Activated CD4-positive, CD25-positive, alpha-beta regulatory T cell treated with anti-CD3 and anti-CD28 coated beads, Interleukin-2, amount 50 U/mL, for 72 hours (primary cell): ENCODE data around the gene C10orf143.
"Not testable (repeated sequence)": the region's sequence is repeated elsewhere in the genome, so short reads cannot be mapped to it uniquely, and the experiment has no call there.

Experiments
- DNase-seq: peaks from one replicate; pipeline ENCODE4 v3.0.0; 2021

The C10orf143 gene

GRCh38 chr10:130027716-130028464 is 82.7 kb downstream of the C10orf143 start:
- no peak for DNase-seq

- no peak for DNase-seq
Observed at GRCh38 chr10:130026670-130027456, 83.8 kb downstream of the C10orf143 start.

GRCh38 chr10:130025811-130026485 is 84.7 kb downstream of the C10orf143 start:
- no peak for DNase-seq

- DNase-seq, result no peak
Observed at GRCh38 chr10:130025326-130025725, 85.3 kb downstream of the C10orf143 start.

GRCh38 chr10:130024779-130025325 is 85.8 kb downstream of the C10orf143 start:
- no peak for DNase-seq

DNA sequence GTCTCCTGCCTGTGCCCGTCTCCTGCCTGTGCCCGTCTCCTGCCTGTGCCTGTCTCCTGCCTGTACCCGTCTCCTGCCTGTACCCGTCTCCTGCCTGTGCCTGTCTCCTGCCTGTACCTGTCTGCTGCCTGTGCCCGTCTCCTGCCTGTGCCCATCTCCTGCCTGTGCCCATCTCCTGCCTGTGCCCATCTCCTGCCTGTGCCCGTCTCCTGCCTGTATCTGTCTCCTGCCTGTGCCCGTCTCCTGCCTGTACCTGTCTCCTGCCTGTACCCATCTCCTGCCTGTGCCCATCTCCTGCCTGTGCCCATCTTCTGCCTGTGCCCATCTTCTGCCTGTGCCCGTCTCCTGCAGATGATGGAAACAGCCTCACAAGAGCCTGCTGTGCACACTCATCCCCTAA is 86.3 kb downstream of the C10orf143 start:
- DNase-seq, result not testable (repeated sequence)

GRCh38 chr10:130023454-130024230 is 87.0 kb downstream of the C10orf143 start:
- no peak for DNase-seq

DNA sequence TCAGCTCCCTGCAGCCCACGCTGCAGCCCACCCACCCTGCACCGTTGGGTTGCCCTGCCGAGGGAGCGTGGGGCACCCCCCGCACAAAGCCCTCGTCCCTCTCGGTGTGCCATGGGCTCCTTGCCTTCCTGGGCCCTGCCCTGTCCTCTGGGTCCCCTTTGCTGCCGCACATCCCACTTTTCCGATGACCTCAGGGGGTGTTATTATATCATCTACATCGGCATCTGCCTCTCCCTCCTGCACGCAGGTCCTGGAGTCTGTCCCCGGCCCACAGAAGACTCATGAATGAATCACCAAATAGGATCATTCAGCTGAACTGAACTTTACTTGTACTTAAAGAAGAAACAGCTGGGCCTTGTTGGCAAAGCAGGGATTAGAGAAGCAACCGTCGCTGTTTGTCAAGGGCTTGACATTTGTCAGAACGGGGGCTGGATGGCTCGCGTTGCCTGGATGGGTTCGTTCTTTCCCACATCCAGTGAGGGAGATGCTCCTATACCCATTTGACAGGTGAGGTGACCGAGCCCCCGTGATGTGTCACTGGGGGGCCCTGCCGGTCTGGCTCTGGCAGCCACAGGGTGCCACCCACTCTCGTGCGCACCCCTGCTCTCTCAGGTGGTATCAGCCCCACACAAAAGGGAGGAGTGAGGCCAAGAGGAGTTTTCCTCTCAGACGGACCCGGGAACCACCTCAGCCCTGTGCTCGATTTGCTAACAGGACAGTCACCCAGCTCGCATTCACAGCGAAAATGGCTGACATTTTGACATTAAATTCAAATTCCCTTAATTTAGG is 87.9 kb downstream of the C10orf143 start:
- DNase-seq, result no peak

DNA sequence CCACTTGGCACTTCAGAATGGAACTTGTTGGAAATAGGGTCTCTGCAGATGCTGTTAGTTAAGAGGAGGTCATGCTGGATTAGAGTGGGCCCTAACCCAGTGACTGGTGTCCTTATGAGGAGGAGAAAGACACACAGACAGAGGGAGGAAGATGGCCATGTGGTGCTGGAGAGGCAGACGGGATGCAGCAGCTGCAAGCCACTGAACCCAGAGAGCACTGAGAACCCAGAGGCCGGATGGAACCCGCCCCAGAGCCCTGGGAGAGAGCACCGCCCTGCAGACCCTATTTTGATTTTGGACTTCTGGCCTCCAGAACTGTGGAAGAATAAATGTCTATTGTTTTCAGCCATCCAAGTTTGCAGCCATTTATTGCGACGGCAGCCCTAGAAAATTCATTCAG is 88.5 kb downstream of the C10orf143 start:
- no peak for DNase-seq

- DNase-seq, result no peak
Observed at GRCh38 chr10:130021383-130021950, 89.2 kb downstream of the C10orf143 start.

- DNase-seq, result no peak
Observed at GRCh38 chr10:130020651-130021382, 89.8 kb downstream of the C10orf143 start.

GRCh38 chr10:130018730-130019185 is 91.9 kb downstream of the C10orf143 start:
- no peak for DNase-seq

- no peak for DNase-seq
Observed at GRCh38 chr10:130018265-130018664, 92.4 kb downstream of the C10orf143 start.

GRCh38 chr10:130017631-130018022 is 93.0 kb downstream of the C10orf143 start:
- no peak for DNase-seq

GRCh38 chr10:130016993-130017630 is 93.5 kb downstream of the C10orf143 start:
- DNase-seq, result no peak

- DNase-seq, result no peak
Observed at GRCh38 chr10:130016095-130016494, 94.5 kb downstream of the C10orf143 start.

DNA sequence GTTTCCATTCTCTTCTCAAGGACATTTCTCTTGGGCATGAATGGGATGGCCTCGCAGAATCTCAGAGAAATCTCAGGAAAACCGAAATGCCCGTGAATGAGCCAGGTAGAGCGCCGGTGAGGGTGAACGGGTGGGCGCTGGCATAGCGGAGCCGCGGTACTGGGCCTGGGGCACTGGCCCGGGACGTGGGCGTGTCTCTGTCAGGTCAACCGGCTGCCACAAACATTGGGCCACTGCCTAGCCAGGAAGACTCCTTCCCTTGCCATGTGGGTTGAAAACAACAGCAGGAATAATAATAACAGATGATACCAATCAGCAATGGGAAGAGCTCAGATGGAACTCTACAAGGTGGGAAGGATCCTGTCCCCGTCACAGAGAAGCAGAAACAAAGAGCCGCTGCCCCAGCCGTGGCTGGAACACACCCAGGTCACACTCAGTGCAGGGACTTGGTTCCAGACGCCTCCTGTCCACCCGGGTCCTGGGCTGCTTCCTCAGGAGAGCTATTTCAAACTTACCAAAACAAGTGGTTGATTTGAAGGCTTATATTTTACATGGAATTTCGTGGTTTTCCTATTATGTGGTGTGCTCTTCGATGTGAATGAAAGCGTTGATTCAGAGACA is 95.4 kb downstream of the C10orf143 start:
- no peak for DNase-seq

DNA sequence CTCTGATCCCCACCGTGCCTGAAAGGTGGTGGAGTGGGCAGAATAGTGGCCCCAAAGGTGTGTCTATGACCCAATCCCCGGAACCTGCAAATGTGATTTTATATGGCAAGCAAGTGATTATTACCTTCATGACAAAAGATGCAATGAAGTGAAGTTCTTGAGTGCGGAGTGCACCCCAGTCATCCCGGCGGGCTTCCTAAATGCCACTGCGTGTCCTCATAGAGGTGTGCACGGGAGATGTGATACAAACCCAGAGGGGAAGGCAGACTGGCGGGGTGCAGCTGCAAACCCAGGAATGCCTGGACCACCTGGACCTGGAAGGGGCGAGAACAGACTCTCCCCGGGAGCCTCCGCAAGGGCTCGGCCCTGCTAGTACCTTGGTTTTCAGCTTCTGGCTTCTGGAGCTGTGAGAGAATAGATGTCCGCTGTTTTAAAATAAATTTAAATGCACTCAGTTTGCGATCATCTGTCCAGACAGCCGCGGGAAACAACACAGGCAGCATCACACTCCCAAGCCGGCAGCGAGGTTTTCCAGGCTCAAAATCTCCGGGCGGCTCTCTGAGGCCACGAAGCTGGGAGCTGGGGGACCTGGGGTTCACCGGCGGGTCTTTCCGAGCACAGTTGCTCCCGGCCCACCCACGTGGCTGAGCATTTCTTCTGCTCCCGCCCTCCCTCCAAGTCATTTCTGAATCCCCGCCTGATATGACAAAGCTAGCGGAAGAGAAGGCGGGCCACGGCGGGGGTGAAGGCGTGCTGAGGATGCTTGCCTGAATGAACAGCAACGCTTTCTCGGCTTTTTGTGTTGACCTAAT is 96.2 kb downstream of the C10orf143 start:
- no peak for DNase-seq
